ENCODE measurements around the gene BLMH.
"Not testable (repeated sequence)": the region's sequence is repeated elsewhere in the genome, so short reads cannot be mapped to it uniquely, and the experiment has no call there.

Gene BLMH

GRCh38 chr17:30211371-30211770, 80.4 kb downstream of the BLMH start:
- no peak overlapping the region for H3K4me3 ChIP-seq (replicated peaks; ENCODE audit: low read depth, low read length)
- TF ChIP-seq, protein P1, sequence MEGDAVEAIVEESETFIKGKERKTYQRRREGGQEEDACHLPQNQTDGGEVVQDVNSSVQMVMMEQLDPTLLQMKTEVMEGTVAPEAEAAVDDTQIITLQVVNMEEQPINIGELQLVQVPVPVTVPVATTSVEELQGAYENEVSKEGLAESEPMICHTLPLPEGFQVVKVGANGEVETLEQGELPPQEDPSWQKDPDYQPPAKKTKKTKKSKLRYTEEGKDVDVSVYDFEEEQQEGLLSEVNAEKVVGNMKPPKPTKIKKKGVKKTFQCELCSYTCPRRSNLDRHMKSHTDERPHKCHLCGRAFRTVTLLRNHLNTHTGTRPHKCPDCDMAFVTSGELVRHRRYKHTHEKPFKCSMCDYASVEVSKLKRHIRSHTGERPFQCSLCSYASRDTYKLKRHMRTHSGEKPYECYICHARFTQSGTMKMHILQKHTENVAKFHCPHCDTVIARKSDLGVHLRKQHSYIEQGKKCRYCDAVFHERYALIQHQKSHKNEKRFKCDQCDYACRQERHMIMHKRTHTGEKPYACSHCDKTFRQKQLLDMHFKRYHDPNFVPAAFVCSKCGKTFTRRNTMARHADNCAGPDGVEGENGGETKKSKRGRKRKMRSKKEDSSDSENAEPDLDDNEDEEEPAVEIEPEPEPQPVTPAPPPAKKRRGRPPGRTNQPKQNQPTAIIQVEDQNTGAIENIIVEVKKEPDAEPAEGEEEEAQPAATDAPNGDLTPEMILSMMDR (IDR thresholded peaks at IDR 0.05; ENCODE audit: low read length, missing control alignments): no peak
- no peak for DNase-seq (ENCODE audit: low read depth)

DNA sequence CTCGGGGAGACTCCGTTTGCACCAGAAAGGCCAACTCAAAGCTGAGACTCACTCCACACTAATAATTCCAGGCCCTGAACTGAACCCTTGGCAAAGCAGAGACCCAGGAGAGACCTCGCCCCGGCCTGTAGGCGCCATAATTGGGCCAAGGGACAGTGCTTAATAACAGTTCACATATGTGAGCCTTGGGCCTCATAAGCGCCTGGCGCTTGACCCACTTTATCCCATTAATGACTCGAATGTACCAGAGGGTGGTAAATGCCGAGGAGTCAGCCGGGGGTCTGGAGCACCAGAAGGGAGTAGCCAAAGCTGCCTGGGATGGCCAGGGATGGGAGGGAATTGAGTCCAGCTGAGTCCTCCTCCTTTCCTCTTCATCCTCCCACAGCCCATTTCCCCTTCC, 80.8 kb downstream of the BLMH start:
- DNase-seq (ENCODE audit: low read depth): no peak
- H3K4me3 ChIP-seq (replicated peaks; ENCODE audit: low read depth, low read length): no peak overlapping the region
- TF ChIP-seq, protein P1 (IDR thresholded peaks at IDR 0.05; ENCODE audit: low read length, missing control alignments): no peak

DNA sequence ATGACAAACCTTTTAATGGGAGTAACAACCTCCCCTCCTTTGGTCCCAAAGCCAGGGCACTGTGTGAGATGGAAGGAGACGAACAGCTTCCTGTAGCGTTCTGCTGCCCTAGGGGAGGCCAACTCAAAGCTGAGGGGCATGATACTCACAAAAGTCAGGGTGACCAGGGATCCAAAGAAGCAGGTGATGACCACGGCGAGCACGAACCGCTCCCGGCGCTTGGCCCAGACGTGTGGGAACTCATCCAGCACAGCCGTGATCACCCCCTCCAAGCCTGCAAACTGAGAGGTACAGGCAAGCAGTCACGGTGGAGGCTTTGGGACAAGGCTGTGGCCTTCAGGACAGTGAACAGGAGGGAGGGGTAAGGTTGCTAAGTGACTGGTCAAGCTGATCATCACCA, 81.4 kb downstream of the BLMH start:
- no peak overlapping the region for H3K4me3 ChIP-seq (replicated peaks; ENCODE audit: low read depth, low read length)
- no peak for DNase-seq (ENCODE audit: low read depth)
- TF ChIP-seq, protein P1 (IDR thresholded peaks at IDR 0.05; ENCODE audit: low read length, missing control alignments): no peak

GRCh38 chr17:30209930-30210329, 81.8 kb downstream of the BLMH start:
- TF ChIP-seq, protein P1 (IDR thresholded peaks at IDR 0.05; ENCODE audit: low read length, missing control alignments): no peak
- H3K4me3 ChIP-seq (replicated peaks; ENCODE audit: low read depth, low read length): no peak overlapping the region
- DNase-seq (ENCODE audit: low read depth): no peak

- no peak overlapping the region for H3K4me3 ChIP-seq (replicated peaks; ENCODE audit: low read depth, low read length)
- no peak for DNase-seq (ENCODE audit: low read depth)
- TF ChIP-seq, protein P1 (IDR thresholded peaks at IDR 0.05; ENCODE audit: low read length, missing control alignments): no peak
Measured at GRCh38 chr17:30208214-30208613, 83.5 kb downstream of the BLMH start.

GRCh38 chr17:30207655-30208054, 84.1 kb downstream of the BLMH start:
- DNase-seq (ENCODE audit: low read depth): no peak
- H3K4me3 ChIP-seq (replicated peaks; ENCODE audit: low read depth, low read length): no peak overlapping the region
- TF ChIP-seq, protein P1 (IDR thresholded peaks at IDR 0.05; ENCODE audit: low read length, missing control alignments): no peak

DNA sequence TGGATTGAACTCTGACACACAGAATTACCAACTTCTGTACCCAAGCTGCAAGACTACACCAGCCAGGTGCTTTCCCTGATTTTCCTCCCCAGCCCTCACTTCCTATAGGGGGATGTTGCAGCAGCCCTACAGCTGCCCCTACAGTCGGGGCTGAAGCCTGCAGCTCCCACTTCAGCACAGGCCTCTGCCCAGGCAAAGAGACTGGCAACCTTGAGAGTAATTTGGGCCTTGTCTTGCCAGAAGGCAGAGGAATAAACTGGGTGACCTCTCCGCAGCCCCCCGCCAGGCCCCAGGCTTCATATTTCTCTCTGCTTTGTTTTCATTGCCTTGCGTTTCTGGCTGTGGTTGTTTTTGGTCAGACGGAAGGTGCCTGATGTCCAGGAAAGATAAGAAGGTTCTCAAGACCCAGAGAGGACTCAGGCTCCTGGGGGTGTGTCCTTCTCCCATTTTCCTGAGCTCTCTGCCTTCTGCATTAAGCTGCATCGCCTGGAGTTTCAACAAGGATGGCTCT, 88.2 kb downstream of the BLMH start:
- DNase-seq (ENCODE audit: low read depth): no peak
- TF ChIP-seq, protein P1 (IDR thresholded peaks at IDR 0.05; ENCODE audit: low read length, missing control alignments): no peak
- no peak overlapping the region for H3K4me3 ChIP-seq (replicated peaks; ENCODE audit: low read depth, low read length)

- not testable (repeated sequence) for DNase-seq (ENCODE audit: low read depth); H3K4me3 ChIP-seq (replicated peaks; ENCODE audit: low read depth, low read length)
Measured at GRCh38 chr17:30200656-30201055, 91.1 kb downstream of the BLMH start.
